Adrenal gland (tissue), 5 donors: ENCODE results near the gene SAFB.

ENCODE experiments used
- CTCF ChIP-seq, 6 experiments: fragments of 450-650 bp in 4 of 6; fragments of 200-600 bp in 2 of 6; sonication (generic) in 1 of 6; IDR thresholded peaks; 1 replicate in 5 of 6; 2 replicates in 1 of 6; pipeline versions ENCODE4 v1.5.1 to v1.8.0; 2016 to 2021; ENCODE audit warnings: antibody characterized with exemption in 6 of 6, mild to moderate bottlenecking in 2 of 6, moderate library complexity in 1 of 6
- POLR2A ChIP-seq, 2 donors: fragments of 450-650 bp; IDR thresholded peaks; one replicate each; pipeline ENCODE4 v1.6.1; 2017; ENCODE audit warnings: antibody characterized with exemption in 2 of 2, mild to moderate bottlenecking in 2 of 2, moderate library complexity in 1 of 2
- donor health status: DM: no; HTN: no; CAD: no.

GRCh38 chr19:5666921-5667610 is 44.2 kb downstream of the SAFB start:
- TF ChIP-seq CTCF (IDR thresholded peaks at IDR 0.05) (no peak), POLR2A (IDR thresholded peaks at IDR 0.05) (no peak)
